Omental fat pad (tissue), 4 donors: ENCODE data around the gene POT1. TPM values are rescaled to one million over a fixed set of nuclear protein-coding genes. Genes with fewer than 3 reads are reported as not detected.

Experiments used
- ATAC-seq: fragments of 150-250 bp; one replicate; pipeline ENCODE4 v1.9.1; 2016; ENCODE audit warnings: mild to moderate bottlenecking, moderate library complexity; ENCODE audit not compliant: low FRiP score
- DNase-seq: peaks from one replicate; pipeline ENCODE4 v3.0.0-alpha.2; 2019; ENCODE audit warnings: low spot score
- CTCF ChIP-seq, 3 donors: fragments of 450-650 bp; IDR thresholded peaks; one replicate each; pipeline ENCODE4 v1.5.1; 2016 to 2017; ENCODE audit warnings: antibody characterized with exemption in 3 of 3, mild to moderate bottlenecking in 3 of 3, moderate library complexity in 2 of 3
- total RNA-seq, 4 donors: library from RNA; depleted of rRNA; stranded (reverse); fragments of >200 nt; gene quantifications; one replicate each; pipeline ENCODE4 v1.1.0, GENCODE V29; 2016

Gene POT1
- total RNA-seq, 4 donors from 2014 or later: 9.4 to 30.9 (median 16.5) TPM

GRCh38 chr7:124914298-124914697 lies 15.3 kb downstream of the POT1 start:
- ATAC-seq (no peak), DNase-seq (no peak)
- TF ChIP-seq CTCF (IDR thresholded peaks at IDR 0.05): no peak

GRCh38 chr7:124912972-124913371 lies 16.7 kb downstream of the POT1 start:
- DNase-seq (no peak), ATAC-seq (no peak)
- no peak for TF ChIP-seq CTCF (IDR thresholded peaks at IDR 0.05)

- DNase-seq: no peak
- no peak for ATAC-seq
- no peak for TF ChIP-seq CTCF (IDR thresholded peaks at IDR 0.05)
Observed at GRCh38 chr7:124909808-124910207, 19.8 kb downstream of the POT1 start.

GRCh38 chr7:124908259-124908658 lies 21.4 kb downstream of the POT1 start:
- no peak for TF ChIP-seq CTCF (IDR thresholded peaks at IDR 0.05)
- no peak for DNase-seq

GRCh38 chr7:124907490-124907889 lies 22.1 kb downstream of the POT1 start:
- no peak for TF ChIP-seq CTCF (IDR thresholded peaks at IDR 0.05)
- ATAC-seq (no peak), DNase-seq (no peak)

More at GRCh38 chr7:124908259-124908658, 21.4 kb downstream of the POT1 start:
- no peak for ATAC-seq

GRCh38 chr7:124898531-124898930 lies 31.1 kb downstream of the POT1 start:
- ATAC-seq: no peak
- DNase-seq: no peak
- TF ChIP-seq CTCF (IDR thresholded peaks at IDR 0.05): no peak

- DNase-seq (no peak), ATAC-seq (no peak)
- TF ChIP-seq CTCF (IDR thresholded peaks at IDR 0.05): no peak
Observed at GRCh38 chr7:124896001-124896400, 33.6 kb downstream of the POT1 start.
